WTC11 (cell line): ENCODE measurements around the gene SDC4. TPM values are rescaled to one million over a fixed set of nuclear protein-coding genes. Genes with fewer than 3 reads are reported as not detected.

Experiments
- ATAC-seq: fragments of 200-7000 bp; cut with Tn5 transposase; 2 replicates; pipeline ENCODE4 v1.10.0; 2021; ENCODE audit warnings: mild to moderate bottlenecking, moderate library complexity
- Bru-seq: library from RNA; stranded (reverse); fragments of 400-500 nt; gene quantifications from one replicate; lab custom pipeline; 2021; lab: Mats Ljungman, UMichigan
- CTCF ChIA-PET: fragments of 300-600 bp; sonication (Branson Sonifier 250); formaldehyde crosslinking; loops from one replicate; lab custom pipeline; 2021; ENCODE audit warnings: antibody characterized with exemption; lab: Charles Lee
- POLR2A ChIA-PET: fragments of 350-600 bp; sonication (Branson Sonifier 250); formaldehyde crosslinking; loops from one replicate; lab custom pipeline; 2021; ENCODE audit warnings: antibody characterized with exemption; lab: Charles Lee
- DNase-seq: peaks from one replicate; pipeline ENCODE4 v3.0.0; 2021; ENCODE audit warnings: low spot score
- H3K27ac Mint-ChIP-seq: 2 replicates; pipeline ENCODE4 v1.8.0; 2021; ENCODE audit warnings: mixed read lengths
- H3K27me3 Mint-ChIP-seq: 2 replicates; pipeline ENCODE4 v1.8.0; 2021; ENCODE audit warnings: low read depth, mild to moderate bottlenecking, moderate library complexity, mixed read lengths
- H3K36me3 Mint-ChIP-seq: 2 replicates; pipeline ENCODE4 v1.8.0; 2021; ENCODE audit warnings: mixed read lengths
- H3K4me1 Mint-ChIP-seq: 2 replicates; pipeline ENCODE4 v1.8.0; 2022; ENCODE audit warnings: mixed read lengths
- H3K4me3 Mint-ChIP-seq: 2 replicates; pipeline ENCODE4 v1.8.0; 2021; ENCODE audit warnings: mild to moderate bottlenecking, moderate library complexity, mixed read lengths
- H3K9me3 Mint-ChIP-seq: 2 replicates; pipeline ENCODE4 v1.8.0; 2021; ENCODE audit warnings: mixed read lengths
- ATF2 ChIP-seq: sonication (generic); formaldehyde crosslinking; IDR thresholded peaks from 2 replicates; pipeline ENCODE4 v1.8.1; 2022; ENCODE audit warnings: low read depth, missing genetic modification reagents, borderline replicate concordance
- CBFB ChIP-seq: sonication (generic); formaldehyde crosslinking; IDR thresholded peaks from 2 replicates; pipeline ENCODE4 v1.8.1; 2022; ENCODE audit warnings: mild to moderate bottlenecking, low read depth, missing genetic modification reagents
- CREB1 ChIP-seq: sonication (generic); formaldehyde crosslinking; IDR thresholded peaks from 2 replicates; pipeline ENCODE4 v1.8.0; 2023; ENCODE audit warnings: mild to moderate bottlenecking, missing genetic modification reagents
- E2F1 ChIP-seq: sonication (generic); formaldehyde crosslinking; IDR thresholded peaks from 2 replicates; pipeline ENCODE4 v1.8.0; 2022; ENCODE audit warnings: mild to moderate bottlenecking, missing genetic modification reagents
- E2F4 ChIP-seq: sonication (generic); formaldehyde crosslinking; IDR thresholded peaks from 2 replicates; pipeline ENCODE4 v1.8.1; 2022; ENCODE audit warnings: low read depth, mild to moderate bottlenecking, moderate library complexity, missing genetic modification reagents, borderline replicate concordance
- ERG ChIP-seq: fragments of 250-450 bp; sonication (Bioruptor Pico); IDR thresholded peaks from 2 replicates; pipeline ENCODE4 v1.8.0; 2021; ENCODE audit warnings: mild to moderate bottlenecking
- ETV6 ChIP-seq: sonication (generic); formaldehyde crosslinking; IDR thresholded peaks from 2 replicates; pipeline ENCODE4 v1.8.1; 2022; ENCODE audit warnings: mild to moderate bottlenecking, missing genetic modification reagents
- FOXP1 ChIP-seq: sonication (generic); formaldehyde crosslinking; IDR thresholded peaks from 2 replicates; pipeline ENCODE4 v1.8.0; 2022; ENCODE audit warnings: missing genetic modification reagents, mild to moderate bottlenecking, moderate library complexity, borderline replicate concordance
- FOXP4 ChIP-seq: sonication (generic); formaldehyde crosslinking; IDR thresholded peaks from 2 replicates; pipeline ENCODE4 v1.8.0; 2022; ENCODE audit warnings: mild to moderate bottlenecking, missing genetic modification reagents
- GABPB1 ChIP-seq: sonication (generic); formaldehyde crosslinking; IDR thresholded peaks from 2 replicates; pipeline ENCODE4 v1.8.1; 2023; ENCODE audit warnings: mild to moderate bottlenecking, missing genetic modification reagents
- GTF2I ChIP-seq: fragments of 250-450 bp; sonication (Bioruptor Pico); conservative IDR thresholded peaks from 2 replicates; pipeline ENCODE4 v1.4.0; 2021; ENCODE audit warnings: mild to moderate bottlenecking
- MLX ChIP-seq: sonication (generic); formaldehyde crosslinking; IDR thresholded peaks from 2 replicates; pipeline ENCODE4 v1.8.1; 2023; ENCODE audit warnings: mild to moderate bottlenecking, missing genetic modification reagents, moderate library complexity
- SP1 ChIP-seq: sonication (generic); formaldehyde crosslinking; conservative IDR thresholded peaks from 2 replicates; pipeline ENCODE4 v1.8.1; 2022; ENCODE audit warnings: missing genetic modification reagents
- ZNF121 ChIP-seq: sonication (generic); formaldehyde crosslinking; IDR thresholded peaks from 2 replicates; pipeline ENCODE4 v1.8.0; 2023; ENCODE audit warnings: missing genetic modification reagents
- ZNF138 ChIP-seq: sonication (generic); formaldehyde crosslinking; conservative IDR thresholded peaks from 2 replicates; pipeline ENCODE4 v1.8.1; 2022; ENCODE audit warnings: mild to moderate bottlenecking, moderate library complexity, missing genetic modification reagents
- ZNF232 ChIP-seq: sonication (generic); formaldehyde crosslinking; IDR thresholded peaks from 2 replicates; pipeline ENCODE4 v1.8.0; 2022; ENCODE audit warnings: mild to moderate bottlenecking, missing genetic modification reagents
- ZNF281 ChIP-seq: sonication (generic); formaldehyde crosslinking; IDR thresholded peaks from 2 replicates; pipeline ENCODE4 v1.8.0; 2023; ENCODE audit warnings: mild to moderate bottlenecking, missing genetic modification reagents
- ZNF423 ChIP-seq: fragments of 250-450 bp; sonication (Bioruptor Pico); IDR thresholded peaks from 2 replicates; pipeline ENCODE4 v2.1.2; 2022; ENCODE audit warnings: mild to moderate bottlenecking, moderate library complexity
- ZNF671 ChIP-seq: fragments of 250-450 bp; sonication (Bioruptor Pico); IDR thresholded peaks from 2 replicates; pipeline ENCODE4 v1.8.0; 2021; ENCODE audit warnings: mild to moderate bottlenecking
- long read RNA-seq, 3 experiments: library from RNA in 1 of 3; library from capped mRNA in 1 of 3; library from polyadenylated mRNA in 1 of 3; unstranded in 2 of 3; stranded (forward) in 1 of 3; transcript quantifications; one replicate each; pipeline ENCODE4 v2.0.0, GENCODE V29; 2021
- total RNA-seq: library from RNA; stranded (reverse); gene quantifications from 3 replicates; pipeline ENCODE4 v1.2.3, GENCODE V29; 2021

The SDC4 gene
- total RNA-seq (64.0 to 69.6 TPM (median 69.5 TPM) in 3 replicates), Bru-seq, nascent RNA (percentile 87 among the genes with signal in this experiment)
- long read RNA-seq, experiment 1, transcript SDC4-201 (5 exons, 2,613 nt): major isoform, 100 of 142 reads
- long read RNA-seq, experiment 1, partial matches to known transcripts: 29 of 142 reads
- long read RNA-seq, experiment 1, other reads (novel, unspliced or antisense): 13 of 142 reads
- long read RNA-seq, experiment 2, transcript SDC4-201 (5 exons, 2,613 nt): major isoform, 26 of 78 reads
- long read RNA-seq, experiment 2, partial matches to known transcripts: 2 of 78 reads
- long read RNA-seq, experiment 2, other reads (novel, unspliced or antisense): 50 of 78 reads
- long read RNA-seq, experiment 3, transcript SDC4-201 (5 exons, 2,613 nt): major isoform, 20 of 34 reads
- long read RNA-seq, experiment 3, partial matches to known transcripts: 0 of 34 reads
- long read RNA-seq, experiment 3, other reads (novel, unspliced or antisense): 14 of 34 reads

- Mint-ChIP-seq H3K36me3 (no peaks in the 10 kb centered on the region), H3K27me3 (no peaks in the 10 kb centered on the region), H3K4me3 (peak within 1 kb of the TSS; percentile 89), H3K4me1 (peaks cover 45% of the 10 kb centered on the region), H3K27ac (peak within 1 kb of the TSS; percentile 19), H3K9me3 (no peaks in the 10 kb centered on the region)
- CTCF ChIA-PET: interaction anchor here (0.7 to 4.3 kb wide), 13 partner anchors 10 to 423 kb away, joined by 3 to 17 read pairs (median 4); partner anchors contain the start of gene SYS1
- ATAC-seq: peak; percentile 63
- POLR2A ChIA-PET: interaction anchor here (1.3 to 2.3 kb wide), 4 partner anchors 13 to 59 kb away, joined by 4 to 9 read pairs (median 7); partner anchors contain the start of gene SYS1
- DNase-seq: peak; percentile 68
- TF ChIP-seq ZNF121 (CRISPR knock-in tag) (no peak), ZNF671 (CRISPR knock-in tag) (no peak), E2F4 (CRISPR knock-in tag) (peak; percentile 60; the same call in 1 of the 2 replicates), GTF2I (peak; percentile 73; the same call in 1 of the 2 replicates), E2F1 (no peak), CREB1 (CRISPR knock-in tag) (0 out of 2 replicates have a peak, but pooled peaks have one; percentile 19), GABPB1 (peak; percentile 56; the same call in 1 of the 2 replicates), FOXP1 (CRISPR knock-in tag) (peak; percentile 44; the same call in 1 of the 2 replicates), ZNF138 (CRISPR knock-in tag) (no peak), ETV6 (0 out of 2 replicates have a peak, but pooled peaks have one; percentile 24), ATF2 (CRISPR knock-in tag) (no peak), ZNF232 (CRISPR knock-in tag) (no peak), FOXP4 (CRISPR knock-in tag) (peak; percentile 44; the same call in 1 of the 2 replicates), SP1 (CRISPR knock-in tag) (peak; percentile 72), ZNF423 (CRISPR knock-in tag) (peak; percentile 22; the same call in 1 of the 2 replicates), ERG (no peak), ZNF281 (CRISPR knock-in tag) (peak; percentile 29; the same call in 1 of the 2 replicates), MLX (CRISPR knock-in tag) (no peak), CBFB (CRISPR knock-in tag) (no peak)
Measured at GRCh38 chr20:45347936-45348778, at the start of gene SDC4. TSS of gene SDC4 (minus strand) at chr20:45348424. CDS start at chr20:45348384, 40 bp downstream.
